Mucosa of rectum (tissue), 2 donors: ENCODE data around the gene MID1.

Experiments
- H3K27ac ChIP-seq, 2 donors: one replicate each; pipeline ENCODE4 v1.7.0; 2013; ENCODE audit warnings: inconsistent platforms in 2 of 2, low read depth in 2 of 2, low read length in 2 of 2
- H3K27me3 ChIP-seq, 2 donors: one replicate each; pipeline ENCODE4 v1.7.0; 2013; ENCODE audit warnings: low read length in 2 of 2; ENCODE audit not compliant: control insufficient read depth in 2 of 2, insufficient read depth in 2 of 2
- H3K36me3 ChIP-seq, 2 donors: one replicate each; pipeline ENCODE4 v1.7.0; 2013; ENCODE audit warnings: low read length in 2 of 2; ENCODE audit not compliant: control insufficient read depth in 2 of 2, insufficient read depth in 2 of 2
- H3K4me1 ChIP-seq, 2 donors: one replicate each; pipeline ENCODE4 v1.7.0; 2013; ENCODE audit warnings: low read length in 2 of 2, mild to moderate bottlenecking in 1 of 2; ENCODE audit not compliant: control insufficient read depth in 2 of 2, insufficient read depth in 2 of 2
- H3K4me3 ChIP-seq, 2 donors: one replicate each; pipeline ENCODE4 v1.7.0; 2013; ENCODE audit warnings: low read length in 2 of 2
- H3K9ac ChIP-seq, 2 donors: one replicate each; pipeline ENCODE4 v1.7.0; 2013; ENCODE audit warnings: low read length in 2 of 2, low read depth in 1 of 2, mild to moderate bottlenecking in 1 of 2
- H3K9me3 ChIP-seq, 2 donors: one replicate each; pipeline ENCODE4 v1.7.0; 2013; ENCODE audit warnings: low read length in 2 of 2; ENCODE audit not compliant: control insufficient read depth in 2 of 2
- donor health status: healthy.
- donor health status: Normal muscosa, but diverticular disease.

The MID1 gene

DNA sequence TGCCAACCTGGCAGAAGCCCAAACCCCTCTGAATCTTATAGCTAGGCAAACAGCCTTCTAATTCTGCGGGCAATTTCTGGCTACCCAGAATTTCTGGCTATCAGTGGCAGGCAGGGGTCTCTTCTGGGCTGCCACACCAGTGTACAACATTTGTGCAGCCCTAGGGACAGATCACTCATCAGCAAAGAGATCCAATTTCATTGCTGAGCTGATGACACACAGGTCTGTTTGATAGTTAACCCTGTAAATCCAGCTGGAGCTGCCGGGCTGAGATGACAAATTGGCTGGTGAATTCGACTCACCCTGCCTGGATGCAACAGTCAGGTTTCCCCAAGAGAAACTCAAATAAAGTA lies 2.4 kb downstream of the MID1 start:
- peaks cover 6 to 10% of the 10 kb centered on the region in 2 donors for H3K27me3 ChIP-seq
- H3K27ac ChIP-seq: peak overlapping the region; percentile 38 to 53
- peaks cover 12 to 13% of the 10 kb centered on the region in 2 donors for H3K4me1 ChIP-seq
- peak overlapping the region in 1 of 2 donors; percentile 28 for H3K9ac ChIP-seq
- H3K9me3 ChIP-seq: no peaks in the 10 kb centered on the region
- peak overlapping the region; percentile 67 to 78 for H3K4me3 ChIP-seq
- no peaks in the 10 kb centered on the region for H3K36me3 ChIP-seq

DNA sequence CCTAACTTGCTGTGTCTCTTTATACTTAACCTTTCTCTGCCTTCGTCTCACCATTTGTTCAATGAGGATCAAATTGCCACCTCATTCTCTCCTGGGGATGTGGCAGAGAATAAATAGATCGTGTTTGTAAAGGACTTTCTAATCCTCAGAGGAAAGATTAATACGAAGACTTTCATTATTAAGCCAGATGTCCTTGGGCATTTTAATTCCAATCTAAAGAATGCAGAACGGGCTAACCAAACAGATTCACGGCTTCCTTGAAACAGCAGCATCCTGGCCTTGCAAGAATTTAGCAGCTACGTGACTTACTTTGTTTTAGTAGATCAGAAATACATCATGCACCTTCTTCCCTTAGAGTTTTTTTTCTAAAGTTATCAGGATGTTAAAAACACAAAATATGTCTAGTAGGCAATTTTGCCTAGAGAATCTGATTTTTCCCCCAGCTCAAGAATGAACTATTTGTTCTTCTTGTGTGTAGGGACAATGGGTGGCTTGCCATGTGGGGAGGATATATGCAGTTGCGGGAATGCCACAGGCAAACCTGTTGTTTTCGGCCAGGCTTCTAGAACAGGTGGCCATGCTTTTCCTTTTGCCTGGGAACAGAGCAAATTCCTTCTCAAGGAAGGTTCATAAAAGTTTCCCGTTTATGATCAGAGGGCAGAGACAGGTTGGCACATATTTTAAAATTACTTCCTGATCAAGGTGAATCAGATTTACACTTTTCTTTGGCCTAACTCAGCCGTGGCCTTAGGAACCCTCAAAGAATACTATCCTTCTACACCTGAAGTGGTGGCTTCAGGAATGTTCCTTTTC lies 3.0 kb downstream of the MID1 start:
- no peaks in the 10 kb centered on the region for H3K9me3 ChIP-seq
- peaks cover 6 to 10% of the 10 kb centered on the region in 2 donors for H3K27me3 ChIP-seq
- H3K4me3 ChIP-seq: peak overlapping the region; percentile 13 to 78
- no peaks in the 10 kb centered on the region for H3K36me3 ChIP-seq
- H3K27ac ChIP-seq: peak overlapping the region; percentile 38 to 53
- peak overlapping the region in 1 of 2 donors; percentile 20 for H3K9ac ChIP-seq
- H3K4me1 ChIP-seq: peaks cover 12 to 13% of the 10 kb centered on the region in 2 donors

DNA sequence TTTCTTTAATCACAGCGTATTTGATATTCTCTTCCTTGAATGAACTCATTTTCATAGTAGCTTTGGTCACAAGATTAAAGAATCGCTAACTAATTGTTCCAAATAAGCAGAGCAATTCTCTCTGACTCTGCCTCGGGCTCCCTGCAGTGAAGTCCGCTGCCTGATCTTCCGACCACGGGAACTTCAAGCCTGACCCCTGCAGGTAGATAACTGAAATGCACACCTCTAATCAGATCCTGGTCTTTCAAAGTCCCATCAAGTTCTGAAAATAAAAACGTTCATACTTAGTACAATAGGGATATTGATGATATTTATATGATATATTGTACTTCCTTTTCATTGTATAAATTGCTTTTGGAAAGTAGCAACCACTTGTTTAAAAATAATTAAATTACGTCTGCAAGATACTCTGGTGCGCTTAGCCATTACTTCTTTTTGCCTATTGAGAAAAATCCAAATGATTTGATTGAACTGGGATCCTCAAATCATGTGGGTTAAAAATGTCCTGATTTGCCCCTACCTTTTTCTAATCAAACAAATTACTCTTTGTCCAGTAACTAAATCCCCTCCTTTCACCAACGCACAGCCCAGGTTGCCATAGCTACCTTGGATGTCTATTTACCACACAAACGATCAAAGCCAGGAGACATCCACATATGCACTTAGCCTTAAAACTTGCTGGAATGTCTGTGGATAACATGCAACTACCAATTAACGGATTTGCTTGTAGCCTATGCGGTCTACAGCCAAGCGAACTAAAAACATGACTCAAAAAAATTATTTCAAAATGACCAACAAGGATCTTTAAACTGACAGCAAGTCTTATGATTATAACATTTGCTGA lies 4.2 kb downstream of the MID1 start:
- H3K27me3 ChIP-seq: peaks cover 6 to 10% of the 10 kb centered on the region in 2 donors
- H3K4me3 ChIP-seq: no peak overlapping the region
- peaks cover 12 to 13% of the 10 kb centered on the region in 2 donors for H3K4me1 ChIP-seq
- H3K36me3 ChIP-seq: no peaks in the 10 kb centered on the region
- no peak overlapping the region for H3K27ac ChIP-seq
- H3K9ac ChIP-seq: no peak overlapping the region
- no peaks in the 10 kb centered on the region for H3K9me3 ChIP-seq

DNA sequence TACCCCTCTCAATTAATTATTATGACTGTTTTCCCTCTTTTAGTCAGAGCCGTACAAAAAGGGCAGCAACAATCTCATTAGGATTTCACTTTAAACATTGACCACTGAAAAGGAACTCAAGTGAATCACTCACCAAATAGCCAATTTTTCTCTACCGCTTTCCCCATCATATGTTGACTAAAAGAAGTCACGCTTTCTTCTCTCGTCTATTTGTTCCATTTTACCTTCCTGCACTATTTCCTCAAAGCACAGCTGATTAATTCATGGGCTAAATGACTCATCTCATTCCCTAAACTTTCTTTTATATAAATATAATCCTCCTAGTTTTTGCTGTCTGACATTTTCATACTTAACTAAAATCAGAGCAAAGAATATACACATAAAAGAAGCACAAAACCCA lies 8.2 kb downstream of the MID1 start:
- Histone ChIP-seq H3K9ac (no peak overlapping the region), H3K4me1 (peaks cover 6 to 17% of the 10 kb centered on the region in 2 donors), H3K27ac (no peak overlapping the region)

DNA sequence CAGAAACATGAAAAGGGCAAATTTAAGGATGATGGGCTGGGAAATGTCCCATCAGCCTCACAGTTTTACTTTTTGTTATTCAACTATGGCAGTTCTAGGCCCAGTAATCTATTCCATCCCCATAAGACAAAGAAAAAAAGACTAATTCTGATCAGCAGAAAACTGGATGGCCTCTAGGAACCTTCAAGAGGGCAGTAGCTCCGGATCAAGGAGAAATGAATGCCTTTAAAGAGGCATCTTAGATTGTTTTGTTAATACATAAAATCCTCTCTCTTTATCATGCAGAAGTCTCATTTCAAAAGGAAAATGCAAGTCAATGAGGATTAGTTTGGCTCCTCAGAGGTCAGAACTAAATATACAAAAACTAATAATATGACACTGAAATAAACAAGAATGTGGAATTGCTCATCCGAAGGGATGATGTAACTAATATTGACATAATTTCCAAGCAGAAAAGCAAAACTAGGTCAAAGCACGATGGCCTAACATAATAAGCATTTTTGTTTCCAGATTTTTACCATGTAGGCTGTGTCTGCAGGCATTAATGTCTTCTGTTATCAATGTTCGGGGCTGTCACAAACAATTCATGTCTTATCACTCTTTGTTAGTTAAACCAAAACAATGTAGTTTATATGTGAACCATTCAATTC lies 8.8 kb downstream of the MID1 start:
- H3K27ac ChIP-seq: no peak overlapping the region
- H3K9ac ChIP-seq: no peak overlapping the region
- peaks cover 3 to 14% of the 10 kb centered on the region in 2 donors for H3K4me1 ChIP-seq
- H3K36me3 ChIP-seq: no peaks in the 10 kb centered on the region
- H3K4me3 ChIP-seq: no peak overlapping the region
- H3K9me3 ChIP-seq: no peaks in the 10 kb centered on the region
- peaks cover 0 to 2% of the 10 kb centered on the region in 2 donors for H3K27me3 ChIP-seq

More for the DNA sequence above, 8.2 kb downstream of the MID1 start:
- Histone ChIP-seq H3K27me3 (peaks cover 0 to 4% of the 10 kb centered on the region in 2 donors), H3K4me3 (no peak overlapping the region), H3K9me3 (no peaks in the 10 kb centered on the region), H3K36me3 (no peaks in the 10 kb centered on the region)

DNA sequence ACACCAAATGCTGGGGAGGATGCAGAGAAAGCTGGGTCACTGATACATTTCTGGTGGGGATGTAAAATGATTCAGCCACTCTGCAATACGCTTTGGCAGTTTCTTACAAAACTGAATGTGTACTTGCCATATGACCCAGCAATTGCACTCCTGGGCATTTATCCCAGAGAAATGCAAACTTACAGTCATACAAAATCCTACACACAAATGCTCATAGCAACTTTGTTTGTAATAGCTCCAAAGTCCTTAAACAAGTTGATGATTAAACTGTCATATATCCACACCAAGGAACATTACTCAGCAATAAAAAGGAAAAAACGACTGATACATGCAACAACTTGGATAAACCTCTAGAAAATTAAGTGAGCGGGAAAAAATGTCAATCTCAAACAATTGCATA lies 12.3 kb downstream of the MID1 start:
- Histone ChIP-seq H3K4me3 (no peak overlapping the region), H3K27ac (peak overlapping the region; percentile 3 to 36), H3K36me3 (no peaks in the 10 kb centered on the region), H3K9ac (no peak overlapping the region), H3K9me3 (no peaks in the 10 kb centered on the region), H3K27me3 (no peaks in the 10 kb centered on the region), H3K4me1 (peaks cover 3 to 14% of the 10 kb centered on the region in 2 donors)

DNA sequence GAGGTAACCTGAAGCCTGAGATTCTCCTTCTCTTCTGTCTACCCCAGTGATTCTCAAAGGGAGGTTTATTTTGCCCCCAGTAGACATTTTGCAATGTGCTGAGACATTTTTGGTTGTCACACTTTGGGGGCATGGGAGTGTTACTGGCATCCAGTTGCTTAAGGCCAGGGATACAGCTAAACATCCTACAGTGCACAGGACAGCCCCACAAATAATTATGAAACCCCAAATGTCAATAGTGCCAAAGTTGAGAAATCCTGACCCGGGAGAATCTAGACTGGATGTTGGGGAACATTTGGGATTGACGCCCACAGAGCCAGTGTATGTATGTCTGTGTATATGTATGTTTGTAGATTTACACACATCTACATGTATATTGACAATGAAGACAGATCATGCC lies 13.2 kb downstream of the MID1 start:
- Histone ChIP-seq H3K27ac (peak overlapping the region in 1 of 2 donors; percentile 36), H3K4me1 (peaks cover 3 to 14% of the 10 kb centered on the region in 2 donors), H3K9me3 (no peaks in the 10 kb centered on the region), H3K4me3 (no peak overlapping the region), H3K9ac (no peak overlapping the region), H3K36me3 (no peaks in the 10 kb centered on the region), H3K27me3 (no peaks in the 10 kb centered on the region)

DNA sequence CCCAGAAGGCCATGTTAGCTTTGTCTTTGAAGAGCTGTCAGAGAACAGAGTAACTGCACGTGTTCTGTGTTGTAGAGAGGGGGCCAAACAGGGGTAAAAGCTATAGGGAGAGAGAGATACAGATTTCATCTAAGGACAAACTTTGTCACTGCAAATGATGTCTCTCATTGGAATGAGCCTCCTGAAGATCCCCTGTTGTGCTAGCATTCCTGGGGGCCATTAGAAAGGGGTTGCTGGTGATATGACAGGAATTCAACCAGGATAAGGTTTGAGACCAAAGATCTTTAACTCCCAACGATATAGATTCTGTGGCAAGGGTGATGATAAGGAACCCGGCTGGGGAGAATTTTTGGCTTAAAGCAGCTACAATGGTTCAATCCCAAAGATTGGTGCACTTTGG lies 16.8 kb downstream of the MID1 start:
- Histone ChIP-seq H3K27ac (no peak overlapping the region), H3K36me3 (no peaks in the 10 kb centered on the region), H3K9me3 (no peaks in the 10 kb centered on the region), H3K27me3 (no peaks in the 10 kb centered on the region), H3K4me1 (peaks cover 0 to 13% of the 10 kb centered on the region in 2 donors), H3K4me3 (no peak overlapping the region), H3K9ac (no peak overlapping the region)

DNA sequence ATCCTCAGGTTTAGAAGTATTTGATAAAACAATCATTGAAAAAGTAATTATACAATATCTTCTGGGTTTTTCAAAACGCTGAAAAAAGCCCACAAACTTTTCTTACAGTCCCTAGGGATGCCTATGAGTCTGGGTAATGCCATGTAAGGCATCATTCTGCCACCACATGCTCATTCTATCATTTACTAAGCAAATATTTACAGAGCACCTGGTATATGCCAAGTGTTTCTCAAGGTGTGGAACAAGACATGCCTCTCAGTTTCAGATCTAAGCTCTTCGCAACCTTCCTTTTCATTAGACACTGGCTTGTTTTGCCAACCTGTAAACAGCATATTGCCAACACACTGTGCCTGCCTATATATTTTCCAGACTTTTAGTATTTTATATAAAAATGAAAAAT lies 17.7 kb downstream of the MID1 start:
- no peak overlapping the region for H3K27ac ChIP-seq
- peaks cover 0 to 9% of the 10 kb centered on the region in 2 donors for H3K4me1 ChIP-seq
- H3K27me3 ChIP-seq: no peaks in the 10 kb centered on the region
- no peak overlapping the region for H3K4me3 ChIP-seq
- H3K36me3 ChIP-seq: no peaks in the 10 kb centered on the region
- no peaks in the 10 kb centered on the region for H3K9me3 ChIP-seq
- no peak overlapping the region for H3K9ac ChIP-seq

DNA sequence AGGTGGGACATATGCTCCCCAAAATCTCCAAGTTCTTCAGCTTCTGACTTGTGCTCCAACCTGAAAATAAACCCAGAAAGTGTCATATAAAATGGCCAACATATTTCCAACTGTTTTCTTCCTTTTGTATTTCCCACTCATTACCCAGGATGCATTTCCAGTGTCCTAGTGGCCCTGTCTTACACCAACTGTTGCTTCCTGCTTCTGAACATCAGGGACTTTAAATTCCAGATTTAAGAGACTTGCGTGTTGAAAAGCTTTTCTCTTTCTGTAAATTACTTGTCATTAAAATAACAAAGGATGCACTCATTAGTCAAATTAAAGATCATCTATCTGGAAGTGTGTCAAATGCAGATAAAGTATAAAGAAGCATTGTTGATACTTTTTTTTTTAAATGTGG lies 19.9 kb downstream of the MID1 start:
- Histone ChIP-seq H3K4me3 (no peak overlapping the region), H3K9me3 (no peaks in the 10 kb centered on the region), H3K4me1 (peaks cover 0 to 4% of the 10 kb centered on the region in 2 donors), H3K36me3 (no peaks in the 10 kb centered on the region), H3K27me3 (no peaks in the 10 kb centered on the region), H3K9ac (no peak overlapping the region), H3K27ac (no peak overlapping the region)
